Neuronal stem cell (in vitro differentiated cells): ENCODE measurements around the gene PACRG. TPM values are rescaled to one million over a fixed set of nuclear protein-coding genes. Genes with fewer than 3 reads are reported as not detected.
A peak's percentile ranks its signal among the peaks of the same experiment; 100 is the strongest.
"Not testable (repeated sequence)": the region's sequence is repeated elsewhere in the genome, so short reads cannot be mapped to it uniquely, and the experiment has no call there.

Experiments
- DNase-seq: peaks from one replicate; pipeline ENCODE4 v3.0.0-alpha.2; 2013; ENCODE audit warnings: low spot score
- H2AFZ ChIP-seq: one replicate; pipeline ENCODE4 v1.6.1; 2013; ENCODE audit warnings: mild to moderate bottlenecking, low read length, inconsistent platforms
- H2AK5ac ChIP-seq: 2 replicates; pipeline ENCODE4 v1.6.1; 2013; ENCODE audit warnings: low read depth, mild to moderate bottlenecking, inconsistent platforms, low read length, moderate library complexity, mixed read lengths
- H2BK120ac ChIP-seq: 2 replicates; pipeline ENCODE4 v1.6.1; 2013; ENCODE audit warnings: low read depth, mild to moderate bottlenecking, inconsistent platforms, low read length, moderate library complexity, mixed read lengths
- H2BK12ac ChIP-seq: one replicate; pipeline ENCODE4 v1.6.1; 2013; ENCODE audit warnings: low read length, inconsistent platforms
- H2BK15ac ChIP-seq: 2 replicates; pipeline ENCODE4 v1.6.1; 2013; ENCODE audit warnings: mild to moderate bottlenecking, low read length, inconsistent platforms, mixed read lengths
- H2BK5ac ChIP-seq: one replicate; pipeline ENCODE4 v1.6.1; 2013; ENCODE audit warnings: inconsistent platforms, mild to moderate bottlenecking, low read length, moderate library complexity
- H3K14ac ChIP-seq: one replicate; pipeline ENCODE4 v1.6.1; 2013; ENCODE audit warnings: low read length, inconsistent platforms
- H3K18ac ChIP-seq: 2 replicates; pipeline ENCODE4 v1.6.1; 2013; ENCODE audit warnings: low read length, inconsistent platforms
- H3K23ac ChIP-seq: 2 replicates; pipeline ENCODE4 v1.6.1; 2013; ENCODE audit warnings: low read depth, mild to moderate bottlenecking, mixed read lengths, low read length, inconsistent platforms; ENCODE audit not compliant: poor library complexity
- H3K27ac ChIP-seq: replicated peaks from 3 replicates; pipeline ENCODE4 v1.5.1; 2013; ENCODE audit warnings: low read length, inconsistent platforms
- H3K27me3 ChIP-seq, 3 experiments: 2 replicates each; pipeline ENCODE4 v1.6.1; 2013; ENCODE audit warnings: low read length in 3 of 3, mild to moderate bottlenecking in 2 of 3, inconsistent platforms in 1 of 3, low read depth in 1 of 3, mixed read lengths in 1 of 3, moderate library complexity in 1 of 3; ENCODE audit not compliant: control insufficient read depth in 3 of 3, insufficient read depth in 3 of 3
- H3K36me3 ChIP-seq, 2 donors: replicated peaks in 1 of 2; 2 replicates each; pipeline ENCODE4 v1.6.1; 2013; ENCODE audit warnings: low read length in 2 of 2; ENCODE audit not compliant: control insufficient read depth in 2 of 2, insufficient read depth in 2 of 2
- H3K4ac ChIP-seq: 2 replicates; pipeline ENCODE4 v1.6.1; 2013; ENCODE audit warnings: inconsistent platforms, mild to moderate bottlenecking, low read length, moderate library complexity
- H3K4me1 ChIP-seq, 2 donors: 1 replicate in 1 of 2; 2 replicates in 1 of 2; pipeline ENCODE4 v1.6.1; 2013; ENCODE audit warnings: low read length in 2 of 2, low read depth in 1 of 2; ENCODE audit not compliant: control insufficient read depth in 2 of 2, insufficient read depth in 1 of 2
- H3K4me2 ChIP-seq: one replicate; pipeline ENCODE4 v1.6.1; 2013; ENCODE audit warnings: mild to moderate bottlenecking, low read length, inconsistent platforms; ENCODE audit not compliant: insufficient read depth, poor library complexity, severe bottlenecking
- H3K4me3 ChIP-seq, 2 donors: 2 replicates each; pipeline ENCODE4 v1.5.1; 2013; ENCODE audit warnings: low read length in 2 of 2, mild to moderate bottlenecking in 2 of 2, inconsistent platforms in 1 of 2, moderate library complexity in 1 of 2
- H3K79me1 ChIP-seq: one replicate; pipeline ENCODE4 v1.6.1; 2013; ENCODE audit warnings: low read depth, mild to moderate bottlenecking, inconsistent platforms, low read length, moderate library complexity
- H3K9ac ChIP-seq: one replicate; pipeline ENCODE4 v1.6.1; 2013; ENCODE audit warnings: mild to moderate bottlenecking, low read depth, low read length, inconsistent platforms; ENCODE audit not compliant: poor library complexity
- H3K9me3 ChIP-seq, 2 donors: replicated peaks in 1 of 2; 2 replicates each; pipeline versions ENCODE3 to v1.6.1; 2013; ENCODE audit warnings: low read length in 2 of 2, mild to moderate bottlenecking in 2 of 2, inconsistent platforms in 1 of 2, low read depth in 1 of 2, mixed read lengths in 1 of 2, moderate library complexity in 1 of 2; ENCODE audit not compliant: control insufficient read depth in 2 of 2, insufficient read depth in 1 of 2
- H4K8ac ChIP-seq: one replicate; pipeline ENCODE4 v1.6.1; 2013; ENCODE audit warnings: low read depth, mild to moderate bottlenecking, inconsistent platforms, low read length, moderate library complexity
- H4K91ac ChIP-seq: one replicate; pipeline ENCODE4 v1.6.1; 2013; ENCODE audit warnings: low read length, low read depth, mild to moderate bottlenecking, inconsistent platforms; ENCODE audit not compliant: poor library complexity
- WGBS, 2 donors: extraction: QIAGEN DNeasy Blood & Tissue Kit; methylation state at CpG; one replicate each; pipeline ENCODE4 v1.1.7; 2013; ENCODE audit warnings: missing lambda C conversion rate in 2 of 2, mixed read lengths in 1 of 2; ENCODE audit not compliant: insufficient read length in 2 of 2, insufficient replicate concordance in 1 of 2; ENCODE audit errors: extremely low coverage in 2 of 2; 5-methylcytosine and 5-hydroxymethylcytosine counted together
- polyA plus RNA-seq, 2 experiments: library from polyadenylated mRNA; stranded (reverse); fragments of 200-250 nt; gene quantifications; one replicate each; pipeline ENCODE4 v1.2.3, GENCODE V29; 2013

The PACRG gene
- 0.89 TPM for polyA plus RNA-seq (2013, experiment 1 of 2)
- polyA plus RNA-seq (2013, experiment 2 of 2): 1.3 TPM

- no CpG with 5 or more reads among the region's 84 CpGs for WGBS, 2 donors
Measured at GRCh38 chr6:162727322-162728182, at the start of gene PACRG, which contains the start of gene PRKN. TSS of gene PACRG (plus strand) at chr6:162727974. TSS of gene PRKN (minus strand) at chr6:162727766.

GRCh38 chr6:162678896-162679295, 48.9 kb upstream of the PACRG start:
- not testable (repeated sequence) for H2AK5ac ChIP-seq, H3K23ac ChIP-seq, H4K8ac ChIP-seq, H3K27me3 ChIP-seq, H3K27ac ChIP-seq, H2BK12ac ChIP-seq, H3K9ac ChIP-seq, H4K91ac ChIP-seq, H3K4me1 ChIP-seq, DNase-seq, H3K14ac ChIP-seq, H3K9me3 ChIP-seq, H3K4me2 ChIP-seq, H2BK120ac ChIP-seq, H3K79me1 ChIP-seq, H3K4me3 ChIP-seq, H3K18ac ChIP-seq, H2AFZ ChIP-seq, H3K4ac ChIP-seq, H3K36me3 ChIP-seq, H2BK15ac ChIP-seq, H2BK5ac ChIP-seq
- no CpG with 5 or more reads among the region's 7 CpGs for WGBS, 2 donors

More at GRCh38 chr6:162727322-162728182, at the start of gene PACRG, which contains the start of gene PRKN:
- Histone ChIP-seq H2AFZ (peak within 1 kb of the TSS; percentile 95), H3K4me2 (peak within 1 kb of the TSS; percentile 69), H3K27ac (peak within 1 kb of the TSS; percentile 31), H3K27me3 (no peaks in the 10 kb centered on the region), H2BK12ac (no peak within 1 kb of the TSS), H3K14ac (peak within 1 kb of the TSS; percentile 71), H3K9me3 (no peaks in the 10 kb centered on the region), H3K18ac (peak within 1 kb of the TSS; percentile 95), H4K8ac (peak within 1 kb of the TSS; percentile 86), H3K4me3 (peak within 1 kb of the TSS; percentile 84 to 95), H3K9ac (peak within 1 kb of the TSS; percentile 97), H3K23ac (peak within 1 kb of the TSS; percentile 80), H2BK120ac (no peak within 1 kb of the TSS), H4K91ac (no peak within 1 kb of the TSS), H3K36me3 (no peaks in the 10 kb centered on the region), H2BK5ac (peak within 1 kb of the TSS; percentile 75), H3K4me1 (peaks cover 8 to 14% of the 10 kb centered on the region in 2 donors), H2BK15ac (peak within 1 kb of the TSS; percentile 35), H3K4ac (no peak within 1 kb of the TSS), H3K79me1 (no peaks in the 10 kb centered on the region), H2AK5ac (no peak within 1 kb of the TSS)
- peak; percentile 99 for DNase-seq

- Histone ChIP-seq H2BK120ac (no peak overlapping the region), H3K36me3 (no peaks in the 10 kb centered on the region), H3K14ac (no peak overlapping the region), H4K8ac (no peak overlapping the region), H4K91ac (no peak overlapping the region), H3K4ac (no peak overlapping the region), H3K9ac (no peak overlapping the region), H2AFZ (no peak overlapping the region), H3K23ac (no peak overlapping the region), H3K4me2 (no peak overlapping the region), H3K79me1 (no peaks in the 10 kb centered on the region), H3K27me3 (no peaks in the 10 kb centered on the region), H2AK5ac (no peak overlapping the region), H3K18ac (no peak overlapping the region), H3K9me3 (no peaks in the 10 kb centered on the region), H3K4me1 (peaks cover 0 to 3% of the 10 kb centered on the region in 2 donors), H3K27ac (no peak overlapping the region), H2BK12ac (no peak overlapping the region), H3K4me3 (no peak overlapping the region), H2BK15ac (no peak overlapping the region), H2BK5ac (no peak overlapping the region)
- WGBS, 2 donors: no CpG with 5 or more reads among the region's 1 CpG
- DNase-seq: no peak
Measured at GRCh38 chr6:162679681-162680080, 48.1 kb upstream of the PACRG start.

- no peak overlapping the region for H4K91ac ChIP-seq
- H2AFZ ChIP-seq: no peak overlapping the region
- H3K27ac ChIP-seq: no peak overlapping the region
- H3K27me3 ChIP-seq: no peaks in the 10 kb centered on the region
- H3K4ac ChIP-seq: no peak overlapping the region
- H4K8ac ChIP-seq: no peak overlapping the region
- H3K4me2 ChIP-seq: no peak overlapping the region
- H2AK5ac ChIP-seq: no peak overlapping the region
- no peaks in the 10 kb centered on the region for H3K79me1 ChIP-seq
- H3K36me3 ChIP-seq: no peaks in the 10 kb centered on the region
- H2BK120ac ChIP-seq: no peak overlapping the region
- no peak overlapping the region for H3K18ac ChIP-seq
- no peak overlapping the region for H2BK15ac ChIP-seq
- H3K14ac ChIP-seq: no peak overlapping the region
- H3K4me1 ChIP-seq: peaks cover 0 to 3% of the 10 kb centered on the region in 2 donors
- no peak overlapping the region for H3K4me3 ChIP-seq
- no peak overlapping the region for H2BK5ac ChIP-seq
- no peak overlapping the region for H3K9ac ChIP-seq
- H2BK12ac ChIP-seq: no peak overlapping the region
- H3K23ac ChIP-seq: no peak overlapping the region
- DNase-seq: no peak
- H3K9me3 ChIP-seq: no peaks in the 10 kb centered on the region
Measured at GRCh38 chr6:162680367-162680766, 47.4 kb upstream of the PACRG start.
